Esophagus (tissue), 2 donors: Measurements from ENCODE around the gene HLA-DMA. TPM values are rescaled to one million over a fixed set of nuclear protein-coding genes. Genes with fewer than 3 reads are reported as not detected.

Experiments
- H3K27ac ChIP-seq, 2 donors: one replicate each; pipeline ENCODE4 v1.5.1; 2013; ENCODE audit warnings: low read depth in 2 of 2, mild to moderate bottlenecking in 2 of 2, inconsistent platforms in 1 of 2, low read length in 1 of 2, moderate library complexity in 1 of 2
- H3K27me3 ChIP-seq, 2 donors: one replicate each; pipeline ENCODE4 v1.6.1; 2013; ENCODE audit warnings: low read length in 2 of 2, control low read depth in 1 of 2, mild to moderate bottlenecking in 1 of 2; ENCODE audit not compliant: insufficient read depth in 2 of 2, control insufficient read depth in 1 of 2
- H3K36me3 ChIP-seq, 2 donors: one replicate each; pipeline ENCODE4 v1.6.1; 2013; ENCODE audit warnings: low read length in 1 of 2; ENCODE audit not compliant: control insufficient read depth in 2 of 2, insufficient read depth in 2 of 2
- H3K4me1 ChIP-seq, 2 donors: one replicate each; pipeline ENCODE4 v1.6.1; 2013; ENCODE audit warnings: low read length in 1 of 2; ENCODE audit not compliant: control insufficient read depth in 2 of 2, insufficient read depth in 2 of 2
- H3K4me3 ChIP-seq, 2 donors: one replicate each; pipeline ENCODE4 v1.5.1; 2013; ENCODE audit warnings: low read length in 2 of 2, mild to moderate bottlenecking in 2 of 2, low read depth in 1 of 2, moderate library complexity in 1 of 2
- H3K9me3 ChIP-seq, 2 donors: one replicate each; pipeline ENCODE4 v1.6.1; 2013; ENCODE audit warnings: mild to moderate bottlenecking in 2 of 2, low read depth in 1 of 2, low read length in 1 of 2, moderate library complexity in 1 of 2; ENCODE audit not compliant: control insufficient read depth in 2 of 2, insufficient read depth in 1 of 2
- WGBS, 2 donors: extraction: QIAGEN DNeasy Blood & Tissue Kit; methylation state at CpG; one replicate each; pipeline ENCODE4 v1.1.7; 2013; 5-methylcytosine and 5-hydroxymethylcytosine counted together
- polyA plus RNA-seq, 2 donors: library from polyadenylated mRNA; stranded (reverse); fragments of 200-250 nt; gene quantifications; one replicate each; pipeline ENCODE4 v1.2.3, GENCODE V29; 2013
- donor health status: healthy with polysubstance abuse.
- donor health status: Bipolar disorder and iron deficiency.

Gene HLA-DMA
- polyA plus RNA-seq, 2 donors, result 11.3 to 14.4 TPM

DNA sequence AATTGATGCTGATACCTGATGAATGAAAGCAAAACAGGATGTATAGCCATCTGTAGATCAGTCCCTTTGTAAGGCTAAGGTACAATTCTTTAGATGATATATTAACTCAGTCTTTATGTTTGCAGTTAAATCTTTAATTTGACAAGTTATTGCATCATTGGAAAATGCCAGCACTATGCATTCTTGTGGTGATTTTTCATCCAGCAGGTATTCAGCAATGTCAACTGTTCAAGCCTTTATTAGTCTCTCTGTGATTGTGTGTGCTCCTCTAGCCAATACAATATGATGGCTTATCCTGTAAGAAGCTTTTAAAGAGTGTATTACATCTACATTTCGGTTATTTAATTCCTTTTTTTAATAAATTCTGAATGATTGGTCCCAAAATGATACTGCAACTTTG is 46.4 kb downstream of the HLA-DMA start:
- Histone ChIP-seq H3K9me3 (no peaks in the 10 kb centered on the region), H3K27ac (no peak overlapping the region), H3K36me3 (no peaks in the 10 kb centered on the region), H3K27me3 (no peaks in the 10 kb centered on the region), H3K4me1 (no peaks in the 10 kb centered on the region), H3K4me3 (no peak overlapping the region)
- WGBS, 2 donors, result 69 to 73% methylated on average over 1 of the region's 1 CpG

DNA sequence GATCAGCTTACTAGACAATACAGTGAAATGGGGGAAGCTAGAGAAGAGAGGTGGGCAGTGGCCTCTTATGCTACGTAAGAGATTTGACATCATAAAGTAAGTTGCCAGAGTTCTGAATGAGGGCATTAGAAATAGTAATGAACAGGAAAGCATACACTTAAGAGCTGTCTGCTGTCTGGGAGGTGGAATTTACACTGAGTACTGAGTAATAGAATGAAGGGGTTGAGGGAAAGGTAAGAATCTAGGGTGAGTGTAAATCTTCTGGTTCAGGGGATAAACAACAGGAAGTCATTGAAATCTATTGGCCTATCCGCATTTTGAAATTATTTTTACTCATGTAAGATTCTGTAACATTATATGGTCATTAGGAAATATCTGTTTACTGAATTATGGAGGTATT is 47.8 kb downstream of the HLA-DMA start:
- 89 to 95% methylated on average over 2 of the region's 2 CpGs for WGBS, 2 donors
- no peaks in the 10 kb centered on the region for H3K9me3 ChIP-seq
- H3K4me3 ChIP-seq, result no peak overlapping the region
- peaks cover 0 to 3% of the 10 kb centered on the region in 2 donors for H3K36me3 ChIP-seq
- H3K27me3 ChIP-seq, result no peaks in the 10 kb centered on the region
- no peak overlapping the region for H3K27ac ChIP-seq
- H3K4me1 ChIP-seq, result no peaks in the 10 kb centered on the region

DNA sequence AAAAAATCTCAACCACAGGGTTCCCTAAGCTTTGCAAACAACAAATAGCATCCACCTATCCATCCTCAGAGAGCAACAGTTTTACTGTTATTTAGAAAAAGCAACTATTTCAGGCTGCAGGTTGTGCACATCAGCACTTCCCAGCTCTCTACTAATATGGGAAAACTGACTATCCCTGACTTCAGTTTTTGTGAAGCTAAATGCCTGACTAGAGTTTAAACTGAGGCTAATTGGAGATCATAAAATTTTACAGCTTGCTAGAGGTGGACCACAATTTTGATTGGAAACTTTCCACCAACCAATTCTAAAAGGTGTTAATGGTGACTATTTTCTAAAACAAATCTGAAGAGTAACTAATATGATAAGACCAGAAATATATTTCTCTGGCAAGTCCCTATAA is 48.9 kb downstream of the HLA-DMA start:
- Histone ChIP-seq H3K9me3 (no peaks in the 10 kb centered on the region), H3K27me3 (no peaks in the 10 kb centered on the region), H3K36me3 (peaks cover 0 to 3% of the 10 kb centered on the region in 2 donors), H3K27ac (no peak overlapping the region), H3K4me3 (no peak overlapping the region), H3K4me1 (no peaks in the 10 kb centered on the region)

Other genes starting within 250 kb of the HLA-DMA start
- under 1 TPM in 1 of 2 donors, not detected in 1; 0.24 TPM for gene HLA-DQA2, start 211.7 kb downstream of the HLA-DMA start, polyA plus RNA-seq
- gene HLA-DQB2, start 189.6 kb downstream of the HLA-DMA start, polyA plus RNA-seq, result 10 to 100 TPM in 1 of 2 donors, under 1 TPM in 1; 0.51 to 11.9 TPM
- 1 to 10 TPM in 1 of 2 donors, under 1 TPM in 1; 0.75 to 1.9 TPM for gene HLA-DOB, start 136.1 kb downstream of the HLA-DMA start, polyA plus RNA-seq
- gene TAP2, start 114.4 kb downstream of the HLA-DMA start, polyA plus RNA-seq, result 10 to 100 TPM; 19.3 to 40.5 TPM
- 10 to 100 TPM; 63.1 to 66.9 TPM for gene PSMB8, start 109.0 kb downstream of the HLA-DMA start, polyA plus RNA-seq
- 10 to 100 TPM; 29.3 to 34.2 TPM for gene TAP1, start 99.4 kb downstream of the HLA-DMA start, polyA plus RNA-seq
- gene PSMB9, start 98.9 kb downstream of the HLA-DMA start, polyA plus RNA-seq, result 10 to 100 TPM; 14.5 to 25.5 TPM
- 1 to 10 TPM; 2.5 to 7.3 TPM for gene HLA-DMB, start 12.1 kb downstream of the HLA-DMA start, polyA plus RNA-seq
- 10 to 100 TPM; 86.9 to 97.6 TPM for gene BRD2, start 15.5 kb upstream of the HLA-DMA start, polyA plus RNA-seq
- gene HLA-DOA, start 56.5 kb upstream of the HLA-DMA start, polyA plus RNA-seq, result 1 to 10 TPM in 1 of 2 donors, under 1 TPM in 1; 0.49 to 1.5 TPM
- gene HLA-DPA1, start 120.6 kb upstream of the HLA-DMA start, polyA plus RNA-seq, result 10 to 100 TPM in 1 of 2 donors, 1 to 10 TPM in 1; 7.8 to 27.2 TPM
- gene HLA-DPB1, start 122.9 kb upstream of the HLA-DMA start, polyA plus RNA-seq, result 10 to 100 TPM in 1 of 2 donors, 1 to 10 TPM in 1; 8.7 to 39.1 TPM
- gene COL11A2, start 239.4 kb upstream of the HLA-DMA start, polyA plus RNA-seq, result 1 to 10 TPM in 1 of 2 donors, under 1 TPM in 1; 0.38 to 1.3 TPM
- 10 to 100 TPM; 24.4 to 30.0 TPM for gene RXRB, start 247.6 kb upstream of the HLA-DMA start, polyA plus RNA-seq
- gene SLC39A7, start 247.8 kb upstream of the HLA-DMA start, polyA plus RNA-seq, result 10 to 100 TPM; 22.8 to 57.3 TPM